ENCODE results near the gene PEX10. TPM values are rescaled to one million over a fixed set of nuclear protein-coding genes. Genes with fewer than 3 reads are reported as not detected.

PEX10 gene
- total and polyA plus RNA-seq, 10 of the 15 experiments (the other 5 are each of a cell fraction or from before 2014, with no cell fraction given), result 0.24 to 24.9 (median 16.8) TPM; not detected in 1

- BruUV-seq (replicated peaks), result no TSS peak
- Histone ChIP-seq H3K27ac (ENCODE audit: control insufficient read depth, insufficient read depth) (no peak overlapping the region), H3K4me1 (ENCODE audit: control insufficient read depth, insufficient read depth, low read length) (peaks cover 14% of the 10 kb centered on the region), H3K9me3 (replicated peaks; ENCODE audit: control insufficient read depth, insufficient read depth, low read length) (no peaks in the 10 kb centered on the region), H3K36me3 (ENCODE audit: control insufficient read depth in 2 of 2, insufficient read depth in 2 of 2, low read length in 1 of 2) (peaks cover 15 to 17% of the 10 kb centered on the region in 2 experiments), H3K4me3 (no peak overlapping the region), H3K4me2 (ENCODE audit: control insufficient read depth, insufficient read depth) (no peak overlapping the region), H4K20me1 (ENCODE audit: control insufficient read depth, insufficient read depth) (no peaks in the 10 kb centered on the region), H3K27me3 (replicated peaks in 1 of 2; ENCODE audit: control insufficient read depth in 2 of 2, insufficient read depth in 2 of 2, low read length in 1 of 2) (no peaks in the 10 kb centered on the region), H3K79me2 (ENCODE audit: control insufficient read depth, insufficient read depth, low read length) (peaks cover 42% of the 10 kb centered on the region), H2AFZ (ENCODE audit: control insufficient read depth, low read depth, low read length) (no peak overlapping the region), H3K9ac (ENCODE audit: control insufficient read depth, insufficient read depth, low read length) (no peak overlapping the region)
- ATAC-seq, result no peak
- intact Hi-C loops (cut with micrococcal nuclease; ENCODE audit: unreplicated experiment) (no loop called here), in situ Hi-C loops (cut with MboI) (no loop called here)
- POLR2A ChIA-PET, result interaction anchor here (1.3 kb wide), 1 partner anchor 16 kb away, joined by 6 read pairs; no protein-coding TSS in a partner anchor
- CTCF ChIA-PET, result no interaction called here
- TF ChIP-seq POLR2A (IDR thresholded peaks at IDR 0.05; ENCODE audit: low read depth, low read length), result peak; percentile 57
- no peak for TF ChIP-seq TCF7 (IDR thresholded peaks at IDR 0.05; ENCODE audit: borderline replicate concordance)
- no peak for TF ChIP-seq NFYA (IDR thresholded peaks at IDR 0.05; ENCODE audit: borderline replicate concordance, low read depth, low read length)
- SMC1A ChIA-PET (ENCODE audit: uncharacterized antibody, unreplicated experiment), result no interaction called here
- RAD21 ChIA-PET (ENCODE audit: unreplicated experiment), result no interaction called here
- no peak for DNase-seq (ENCODE audit: low read depth, low spot score)
- WGBS (ENCODE audit: insufficient coverage, insufficient replicate concordance, low lambda C conversion rate, missing lambda C conversion rate), result 94% methylated on average over 9 of the region's 10 CpGs
- no peak for FAIRE-seq
Observed at GRCh38 chr1:2395245-2395644, 17.1 kb downstream of the PEX10 start.

GRCh38 chr1:2394761-2395160 is 17.6 kb downstream of the PEX10 start:
- peaks cover 12 to 15% of the 10 kb centered on the region in 2 experiments for H3K36me3 ChIP-seq (ENCODE audit: control insufficient read depth in 2 of 2, insufficient read depth in 2 of 2, low read length in 1 of 2)

More at GRCh38 chr1:2394761-2395160, 17.6 kb downstream of the PEX10 start:
- ATAC-seq, result no peak
- H3K27ac ChIP-seq (ENCODE audit: control insufficient read depth, insufficient read depth), result no peak overlapping the region
- TF ChIP-seq SREBF2 (IDR thresholded peaks at IDR 0.05; ENCODE audit: low read length), result no peak
- 0 out of 2 replicates have a peak, but pooled peaks have one; percentile 18 for TF ChIP-seq POLR2AphosphoS2 (IDR thresholded peaks at IDR 0.05; ENCODE audit: low read depth, low read length)
- in situ Hi-C loops (cut with MboI) (no loop called here), intact Hi-C loops (cut with micrococcal nuclease; ENCODE audit: unreplicated experiment) (no loop called here)
- SMC1A ChIA-PET (ENCODE audit: uncharacterized antibody, unreplicated experiment), result no interaction called here
- FAIRE-seq, result no peak
- no peak overlapping the region for H2AFZ ChIP-seq (ENCODE audit: control insufficient read depth, low read depth, low read length)
- H3K9ac ChIP-seq (ENCODE audit: control insufficient read depth, insufficient read depth, low read length), result no peak overlapping the region
- RAD21 ChIA-PET (ENCODE audit: unreplicated experiment), result no interaction called here
- DNase-seq (ENCODE audit: low read depth, low spot score), result no peak
- H3K4me1 ChIP-seq (ENCODE audit: control insufficient read depth, insufficient read depth, low read length), result peaks cover 19% of the 10 kb centered on the region
- POLR2A ChIA-PET, result no interaction called here
- CTCF ChIA-PET, result no interaction called here
- BruUV-seq (replicated peaks), result no TSS peak
- 97% methylated on average over 11 of the region's 11 CpGs for WGBS (ENCODE audit: insufficient coverage, insufficient replicate concordance, low lambda C conversion rate, missing lambda C conversion rate)
- no peaks in the 10 kb centered on the region for H3K27me3 ChIP-seq (replicated peaks in 1 of 2; ENCODE audit: control insufficient read depth in 2 of 2, insufficient read depth in 2 of 2, low read length in 1 of 2)
- H4K20me1 ChIP-seq (ENCODE audit: control insufficient read depth, insufficient read depth), result no peaks in the 10 kb centered on the region
- no peak overlapping the region for H3K4me3 ChIP-seq
- H3K79me2 ChIP-seq (ENCODE audit: control insufficient read depth, insufficient read depth, low read length), result peaks cover 45% of the 10 kb centered on the region
- H3K9me3 ChIP-seq (replicated peaks; ENCODE audit: control insufficient read depth, insufficient read depth, low read length), result no peaks in the 10 kb centered on the region
- no peak overlapping the region for H3K4me2 ChIP-seq (ENCODE audit: control insufficient read depth, insufficient read depth)
